GM23338 (cell line): ENCODE measurements around the gene THNSL1.

Experiments
- CTCF ChIP-seq, 2 experiments: fragments of 200-600 bp in 1 of 2; sonication (generic) in 1 of 2; conservative IDR thresholded peaks; 2 replicates each; pipeline versions ENCODE4 v1.5.1 to v1.6.1; 2016 to 2017; ENCODE audit warnings: antibody characterized with exemption in 2 of 2, low read depth in 2 of 2, mild to moderate bottlenecking in 2 of 2, moderate library complexity in 1 of 2
- EZH2 ChIP-seq: fragments of 200-600 bp; sonication (generic); IDR thresholded peaks from one replicate; pipeline ENCODE4 v1.8.0; 2017; ENCODE audit warnings: antibody characterized with exemption, mild to moderate bottlenecking, low read depth; ENCODE audit not compliant: unreplicated experiment
- NANOG ChIP-seq: IDR thresholded peaks from 2 replicates; pipeline ENCODE4 v1.6.1; 2016; ENCODE audit warnings: antibody characterized with exemption, borderline replicate concordance
- POLR2AphosphoS5 ChIP-seq: IDR thresholded peaks from 2 replicates; pipeline ENCODE4 v1.6.1; 2016; ENCODE audit warnings: antibody characterized with exemption, low read depth
- ZNF114 ChIP-seq: fragments of 250-450 bp; sonication (Bioruptor Pico); IDR thresholded peaks from 2 replicates; pipeline ENCODE4 v1.5.0; 2020; ENCODE audit warnings: mild to moderate bottlenecking, moderate library complexity

- TF ChIP-seq CTCF (conservative IDR thresholded peaks at IDR 0.05; ENCODE audit: low read depth in 2 of 2) (no peak), POLR2AphosphoS5 (no peak), EZH2 (no peak), ZNF114 (CRISPR knock-in tag) (no peak), NANOG (no peak)
These were observed 45.5 kb downstream of the THNSL1 start for GRCh38 chr10:25061711-25062449.
